Tibial nerve (tissue), 4 donors: ENCODE data around the gene DDX56.

Experiments used
- CTCF ChIP-seq, 5 experiments: fragments of 200-600 bp in 3 of 5; fragments of 450-650 bp in 2 of 5; sonication (generic) in 3 of 5; IDR thresholded peaks; one replicate each; pipeline ENCODE4 v1.5.1; 2016 to 2019; ENCODE audit warnings: antibody characterized with exemption in 5 of 5, mild to moderate bottlenecking in 3 of 5, moderate library complexity in 2 of 5
- EP300 ChIP-seq, 2 donors: sonication (generic); formaldehyde crosslinking; IDR thresholded peaks; one replicate each; pipeline ENCODE4 v1.6.1; 2017; ENCODE audit warnings: antibody characterized with exemption in 2 of 2, mild to moderate bottlenecking in 1 of 2
- POLR2A ChIP-seq, 2 donors: fragments of 450-650 bp; IDR thresholded peaks; one replicate each; pipeline ENCODE4 v1.6.1; 2017; ENCODE audit warnings: antibody characterized with exemption in 2 of 2, mild to moderate bottlenecking in 2 of 2, moderate library complexity in 2 of 2

- TF ChIP-seq CTCF (IDR thresholded peaks at IDR 0.05) (no peak), POLR2A (IDR thresholded peaks at IDR 0.05) (no peak), EP300 (IDR thresholded peaks at IDR 0.05) (no peak)
Observed at GRCh38 chr7:44549457-44549856, 24.3 kb downstream of the DDX56 start.
